ENCODE results near the gene SNRNP27. TPM values are rescaled to one million over a fixed set of nuclear protein-coding genes. Genes with fewer than 3 reads are reported as not detected.

The SNRNP27 gene
- total and polyA plus RNA-seq, 2 of the 8 experiments (the other 6 are each of a cell fraction or from before 2014, with no cell fraction given), result 11.1 to 40.5 TPM

- H2BK120ac ChIP-seq (replicated peaks; ENCODE audit: low read depth, low read length), result no peak overlapping the region
- H4K8ac ChIP-seq (ENCODE audit: extremely low read depth, insufficient read depth, low read length), result no peak overlapping the region
- no peak overlapping the region for H3K27ac ChIP-seq (ENCODE audit: low read depth, low read length)
- no peak overlapping the region for H2BK15ac ChIP-seq (ENCODE audit: low read length)
- H4K20me1 ChIP-seq (replicated peaks in 1 of 2; ENCODE audit: control insufficient read depth in 1 of 2, insufficient read depth in 2 of 2, low read length in 2 of 2), result no peaks in the 10 kb centered on the region
- H3K36me3 ChIP-seq (ENCODE audit: control insufficient read depth in 2 of 4, insufficient read depth in 4 of 4, low read length in 3 of 4), result peaks cover 0 to 4% (median 0%) of the 10 kb centered on the region in 4 experiments; a peak in 2 of 8 replicates
- H2AK5ac ChIP-seq (ENCODE audit: low read depth, low read length), result no peak overlapping the region
- POLR2A ChIA-PET (ENCODE audit: partially characterized antibody), result interaction anchor here (0.6 to 2.3 kb wide), 5 partner anchors 9 to 578 kb away, joined by 3 to 6 read pairs (median 5); no protein-coding TSS in a partner anchor
- no peaks in the 10 kb centered on the region for H3K79me2 ChIP-seq (ENCODE audit: control insufficient read depth in 1 of 2, insufficient read depth in 2 of 2, low read length in 2 of 2)
- no peak overlapping the region for H2AFZ ChIP-seq (ENCODE audit: low read length)
- H3K9ac ChIP-seq (replicated peaks in 1 of 4; ENCODE audit: extremely low read depth in 1 of 4, low read depth in 3 of 4, low read length in 3 of 4), result no peak overlapping the region
- no peak overlapping the region for H3K4ac ChIP-seq (replicated peaks; ENCODE audit: insufficient read length, low read depth, low read length)
- H3K56ac ChIP-seq (replicated peaks; ENCODE audit: insufficient read length, low read depth, low read length), result no peak overlapping the region
- no peak overlapping the region for H3K14ac ChIP-seq (ENCODE audit: insufficient read length)
- H2BK20ac ChIP-seq (ENCODE audit: low read length), result no peak overlapping the region
- no peak overlapping the region for H2BK5ac ChIP-seq (ENCODE audit: low read depth, low read length)
- H3K23ac ChIP-seq (ENCODE audit: insufficient read length), result no peak overlapping the region
- peaks cover 0 to 3% (median 1%) of the 10 kb centered on the region in 4 experiments; a peak in 1 of 7 replicates for H3K4me1 ChIP-seq (replicated peaks in 1 of 4; ENCODE audit: control insufficient read depth in 3 of 4, insufficient read depth in 4 of 4, low read length in 3 of 4)
- no peak overlapping the region for H4K5ac ChIP-seq (ENCODE audit: insufficient read length, low read depth, low read length)
- FAIRE-seq, result no peak
- no peak overlapping the region for H3K4me2 ChIP-seq (ENCODE audit: insufficient read depth in 1 of 2, low read depth in 2 of 2, low read length in 2 of 2)
- no peaks in the 10 kb centered on the region for H3K79me1 ChIP-seq (ENCODE audit: low read depth, low read length)
- no peaks in the 10 kb centered on the region for H3K27me3 ChIP-seq (replicated peaks in 1 of 4; ENCODE audit: control insufficient read depth in 3 of 4, extremely low read depth in 1 of 4, insufficient read depth in 3 of 4, low read length in 3 of 4)
- WGBS, 2 experiments (ENCODE audit: extremely low coverage in 1 of 2, insufficient coverage in 1 of 2, insufficient read length in 1 of 2, insufficient replicate concordance in 2 of 2, low coverage in 1 of 2, low lambda C conversion rate in 2 of 2, missing lambda C conversion rate in 1 of 2), result 91% methylated on average over 14 of the region's 14 CpGs; no CpG with 5 or more reads in 1 of the 2 experiments
- no peak overlapping the region for H3K4me3 ChIP-seq (ENCODE audit: extremely low read depth in 1 of 4, insufficient read depth in 2 of 4, low read depth in 3 of 4, low read length in 4 of 4)
- CTCF ChIA-PET (ENCODE audit: partially characterized antibody), result interaction anchor here (0.6 to 3.5 kb wide), 5 partner anchors 10 to 296 kb away, joined by 3 to 12 read pairs (median 3); partner anchors contain the start of gene AAK1
- H3K18ac ChIP-seq (ENCODE audit: extremely low read depth, low read length), result no peak overlapping the region
- no peak for DNase-seq (ENCODE audit: low read depth in 1 of 2, low spot score in 2 of 2)
- no peaks in the 10 kb centered on the region for H3K9me3 ChIP-seq (ENCODE audit: insufficient read depth in 2 of 2, low read depth in 1 of 2, low read length in 1 of 2)
- H2BK12ac ChIP-seq (ENCODE audit: low read depth, low read length), result no peak overlapping the region
- H4K91ac ChIP-seq (replicated peaks; ENCODE audit: insufficient read length, low read length), result no peak overlapping the region
- no peaks in the 10 kb centered on the region for H3K23me2 ChIP-seq (ENCODE audit: low read depth, low read length)
- no peak for TF ChIP-seq RNF2 (IDR thresholded peaks at IDR 0.05; ENCODE audit: borderline replicate concordance, low read depth, low read length, missing control alignments, poor library complexity, severe bottlenecking)
- no peak for TF ChIP-seq POU5F1 (IDR thresholded peaks at IDR 0.05; ENCODE audit: low read depth, low read length)
- no peak for TF ChIP-seq CEBPB (IDR thresholded peaks at IDR 0.05; ENCODE audit: low read depth, low read length)
- TF ChIP-seq EGR1 (IDR thresholded peaks at IDR 0.05; ENCODE audit: borderline replicate concordance, low read depth, low read length), result no peak
- no peak for TF ChIP-seq RFX5 (IDR thresholded peaks at IDR 0.05; ENCODE audit: borderline replicate concordance, low read depth, low read length)
- no peak for TF ChIP-seq CTBP2 (IDR thresholded peaks at IDR 0.05; ENCODE audit: borderline replicate concordance, insufficient read depth, insufficient read length, low read length)
Observed at GRCh38 chr2:69939722-69940121, 46.0 kb downstream of the SNRNP27 start.

Measured in H1 (cell line).